Measurements from ENCODE around the gene PMP22.
"Not testable (repeated sequence)": the region's sequence is repeated elsewhere in the genome, so short reads cannot be mapped to it uniquely, and the experiment has no call there.

Gene PMP22

GRCh38 chr17:15250135-15250860 is 14.8 kb downstream of the PMP22 start:
- DNase-seq, result no peak

- no peak for DNase-seq
Observed at GRCh38 chr17:15249487-15249886, 15.6 kb downstream of the PMP22 start.

DNA sequence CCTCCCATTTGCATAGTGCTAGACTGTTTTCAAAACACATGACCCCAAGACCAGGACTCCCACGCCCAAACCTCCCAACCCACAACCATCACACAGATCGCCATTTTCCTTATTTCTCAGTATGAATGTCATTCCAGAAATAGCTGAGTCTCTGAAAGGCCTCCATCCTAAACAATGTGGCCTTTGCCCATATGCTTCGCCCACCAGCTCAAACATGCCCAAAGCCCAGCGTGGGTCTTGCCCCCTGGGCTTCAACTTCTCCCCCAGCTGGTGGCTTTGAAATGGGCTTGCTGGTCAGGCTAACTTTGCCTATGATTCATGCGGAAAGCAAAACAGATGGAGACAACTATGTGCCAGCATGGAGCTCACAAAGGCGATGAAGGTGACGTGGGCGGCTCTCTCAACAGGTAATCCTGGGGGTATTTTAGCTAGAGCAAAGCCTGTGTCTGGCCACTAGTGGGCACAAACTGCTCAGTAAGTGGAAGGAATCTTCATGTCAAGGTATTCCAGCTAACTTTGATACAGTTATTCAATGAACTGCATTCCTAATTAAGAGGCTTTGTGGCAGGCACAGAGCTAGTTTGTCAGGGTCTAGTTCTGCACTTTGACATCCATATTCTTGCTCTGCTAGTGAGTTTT is 17.1 kb downstream of the PMP22 start:
- no peak for DNase-seq

- no peak for DNase-seq
Observed at GRCh38 chr17:15245054-15245453, 20.1 kb downstream of the PMP22 start.

GRCh38 chr17:15240644-15241043 is 24.5 kb downstream of the PMP22 start:
- DNase-seq, result no peak

DNA sequence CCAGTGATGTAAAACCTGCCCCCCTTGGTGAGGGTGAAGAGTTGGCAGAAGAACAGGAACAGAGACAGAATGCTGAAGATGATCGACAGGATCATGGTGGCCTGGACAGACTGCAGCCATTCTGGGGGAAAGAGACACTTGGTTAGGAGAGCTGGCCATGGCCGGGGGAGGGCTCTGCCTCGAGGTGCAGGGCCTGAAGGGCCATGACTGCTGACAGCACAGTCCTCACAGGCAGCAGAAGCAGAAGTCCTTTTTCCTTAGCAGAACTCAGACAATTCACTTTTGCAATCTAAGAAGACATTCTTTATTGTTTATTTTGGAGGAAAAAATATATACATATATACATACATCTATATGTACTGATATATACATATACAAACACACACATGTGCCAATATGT is 25.6 kb downstream of the PMP22 start:
- DNase-seq, result no peak

DNA sequence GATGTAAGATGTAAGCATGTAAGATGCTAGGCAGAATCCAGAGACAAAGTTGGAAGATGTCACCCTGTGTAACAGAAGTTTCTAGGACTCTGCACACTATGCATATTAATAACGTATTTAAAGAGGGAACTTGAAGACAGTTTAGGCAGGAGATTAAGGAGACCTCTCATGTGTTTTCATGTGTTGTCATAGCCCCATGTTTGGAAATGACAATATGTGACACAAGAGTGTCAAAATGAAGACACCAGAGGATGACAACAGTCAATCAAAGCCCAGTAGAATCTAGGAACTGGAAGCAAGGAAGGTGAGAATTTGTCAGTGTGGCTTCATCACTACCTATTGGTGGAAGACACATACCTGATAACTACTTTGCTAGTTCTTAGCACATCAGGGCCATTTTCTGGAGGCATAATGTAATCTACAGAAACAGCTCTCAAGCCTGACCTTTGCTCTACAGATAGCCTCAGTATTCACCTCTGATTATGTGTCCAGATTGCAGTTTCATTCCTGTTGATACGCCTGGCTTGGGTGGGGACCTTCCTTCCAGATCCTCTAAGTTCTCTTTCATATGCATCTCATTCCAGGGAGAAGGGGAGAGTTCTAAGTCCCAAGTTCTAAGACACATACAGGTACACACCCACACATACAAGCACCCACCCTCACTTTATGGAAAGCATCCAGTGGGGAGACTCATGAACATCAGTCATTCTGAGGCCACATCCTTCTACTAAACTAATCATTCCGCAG is 26.3 kb downstream of the PMP22 start:
- DNase-seq, result no peak

- DNase-seq, result no peak
Observed at GRCh38 chr17:15238057-15238456, 27.1 kb downstream of the PMP22 start.

DNA sequence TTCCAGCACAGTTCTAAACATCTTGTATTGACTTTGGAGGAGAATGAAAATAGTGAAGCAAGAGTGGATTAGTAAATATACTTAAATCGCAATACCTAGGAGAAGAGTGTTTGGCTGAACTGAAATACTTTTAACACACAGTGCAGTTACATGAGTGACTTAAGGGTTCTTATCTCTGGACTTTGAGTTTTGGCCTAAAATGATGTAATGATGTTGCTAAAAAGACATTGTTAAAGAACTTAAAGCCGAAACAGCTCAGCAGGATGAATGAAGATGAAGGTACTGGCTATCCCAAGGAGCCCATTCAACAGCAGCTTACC is 28.1 kb downstream of the PMP22 start:
- DNase-seq, result no peak

DNA sequence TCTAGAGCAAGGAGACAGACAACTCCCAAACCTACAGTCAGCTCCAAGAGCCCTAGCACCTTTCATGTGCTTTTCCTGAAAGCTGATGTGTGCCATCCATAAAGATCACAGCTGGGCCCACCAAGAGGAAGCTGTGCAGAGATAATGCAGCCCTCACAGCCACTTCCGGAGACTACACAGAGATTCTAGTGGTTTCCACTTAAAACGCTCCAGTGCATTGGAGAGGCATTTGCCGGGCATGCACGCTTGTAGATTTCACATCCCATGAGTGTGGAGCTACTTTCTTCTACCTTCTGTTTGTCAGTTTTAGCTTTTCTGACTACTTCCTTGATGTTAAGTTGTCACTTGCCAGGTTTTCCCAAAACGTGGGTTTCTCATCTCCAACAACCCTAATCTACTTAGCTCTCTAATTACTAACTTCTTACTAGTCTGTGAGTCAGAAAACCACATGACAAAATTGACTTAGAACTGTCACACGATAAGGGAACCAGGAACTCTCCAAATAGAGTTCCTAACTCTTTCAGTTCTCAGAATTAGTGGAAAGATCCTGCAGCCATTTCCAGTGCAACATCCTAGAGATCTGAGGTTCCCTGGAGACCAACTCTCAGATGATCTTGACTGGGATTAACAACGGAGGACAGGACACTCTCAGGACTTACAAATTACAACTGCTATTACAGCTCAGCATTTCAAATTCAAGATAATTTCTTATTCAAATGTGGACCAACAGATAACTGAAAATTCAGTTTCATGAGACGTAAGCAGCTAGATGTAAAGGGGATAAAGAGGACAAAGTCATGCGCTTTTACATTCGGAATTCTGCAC is 28.6 kb downstream of the PMP22 start:
- no peak for DNase-seq

DNA sequence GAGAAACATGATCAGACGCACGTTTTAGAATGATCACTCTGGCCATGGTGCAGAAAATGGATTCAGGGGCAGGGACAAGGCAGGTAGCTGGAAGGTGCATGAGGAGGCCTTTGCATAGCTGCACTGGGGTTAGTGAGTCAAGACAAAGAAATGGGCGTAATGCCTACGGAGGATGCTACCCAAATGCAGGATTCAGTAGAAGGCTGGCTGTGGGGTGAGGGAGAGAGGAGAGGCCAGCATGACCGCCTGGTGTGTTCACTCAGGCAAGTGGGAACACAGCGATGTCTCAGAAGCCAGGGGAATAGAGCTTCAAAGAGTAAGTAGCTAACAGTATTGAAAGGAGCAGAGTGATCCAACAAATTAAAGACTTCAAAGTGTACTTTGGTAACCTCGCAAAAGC is 31.2 kb downstream of the PMP22 start:
- no peak for DNase-seq

- DNase-seq, result no peak
Observed at GRCh38 chr17:15233022-15233805, 31.9 kb downstream of the PMP22 start.

DNA sequence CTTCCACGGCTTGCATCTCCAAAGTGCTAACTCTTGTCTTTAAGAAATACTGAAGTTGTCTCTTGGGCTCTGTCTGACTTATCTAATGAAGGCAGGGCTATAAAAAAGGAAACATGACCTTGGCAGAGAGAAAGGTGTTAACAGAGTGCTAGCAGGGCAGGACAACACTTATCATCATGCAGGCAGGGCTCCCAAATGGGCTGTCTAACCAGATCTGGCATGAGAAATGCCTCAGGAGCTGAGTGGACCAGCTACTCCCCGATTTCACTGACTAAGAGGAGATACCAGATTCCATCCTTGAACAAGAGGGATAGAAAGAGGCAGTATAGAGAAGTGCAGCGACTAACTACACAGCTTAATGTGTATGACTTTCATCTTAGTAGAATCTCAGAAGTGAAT is 32.6 kb downstream of the PMP22 start:
- DNase-seq, result no peak

DNA sequence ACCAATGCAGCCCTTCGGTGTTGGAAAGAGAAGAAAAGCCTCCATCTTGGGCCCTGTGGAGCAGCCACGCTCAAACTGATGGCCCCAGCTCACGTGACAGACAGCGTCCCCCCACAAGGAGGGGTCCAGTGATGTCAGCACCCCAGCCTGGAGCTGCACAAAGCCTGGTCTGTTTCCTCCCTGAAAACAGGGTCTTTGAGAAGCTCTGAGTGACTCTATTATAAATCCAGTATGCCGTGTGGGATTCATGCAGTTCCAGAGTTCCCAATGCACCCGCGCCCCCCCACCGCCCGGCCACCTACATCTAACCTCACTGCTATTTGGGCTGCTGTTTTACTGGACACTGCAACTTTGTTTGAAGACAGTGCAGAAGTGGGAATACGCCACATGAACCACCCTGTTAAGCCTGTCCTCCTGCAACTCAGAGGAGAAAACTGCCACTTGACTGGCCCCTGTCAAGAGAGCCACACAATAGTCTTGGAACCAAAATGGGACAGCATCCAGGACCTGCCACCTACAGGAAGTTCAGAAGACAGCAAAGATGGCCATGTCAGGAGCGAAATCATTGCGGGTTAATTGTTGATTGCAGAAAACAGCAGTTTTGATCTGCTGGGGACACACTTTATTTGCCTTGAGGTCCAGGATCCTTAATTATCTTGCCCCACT is 33.1 kb downstream of the PMP22 start:
- DNase-seq, result no peak

GRCh38 chr17:15230866-15231265 is 34.3 kb downstream of the PMP22 start:
- DNase-seq, result no peak

DNA sequence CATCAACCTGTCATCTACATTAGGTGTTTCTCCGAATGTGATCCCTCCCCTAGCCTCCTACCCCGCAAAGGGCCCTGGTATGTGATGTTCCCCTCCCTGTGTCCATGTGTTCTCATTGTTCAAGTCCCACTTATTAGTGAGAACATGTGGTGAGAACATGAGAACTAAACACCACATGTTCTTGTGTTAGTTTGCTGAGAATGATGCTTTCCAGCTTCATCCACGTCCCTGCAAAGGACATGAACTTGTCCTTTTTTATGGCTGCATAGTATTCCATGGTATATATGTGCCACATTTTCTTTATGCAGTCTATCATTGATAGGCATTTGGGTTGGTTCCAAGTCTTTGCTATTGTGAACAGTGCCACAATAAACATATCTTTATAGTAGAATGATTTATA is 43.3 kb downstream of the PMP22 start:
- DNase-seq, result not testable (repeated sequence)

GRCh38 chr17:15220785-15221184 is 44.3 kb downstream of the PMP22 start:
- DNase-seq, result no peak

DNA sequence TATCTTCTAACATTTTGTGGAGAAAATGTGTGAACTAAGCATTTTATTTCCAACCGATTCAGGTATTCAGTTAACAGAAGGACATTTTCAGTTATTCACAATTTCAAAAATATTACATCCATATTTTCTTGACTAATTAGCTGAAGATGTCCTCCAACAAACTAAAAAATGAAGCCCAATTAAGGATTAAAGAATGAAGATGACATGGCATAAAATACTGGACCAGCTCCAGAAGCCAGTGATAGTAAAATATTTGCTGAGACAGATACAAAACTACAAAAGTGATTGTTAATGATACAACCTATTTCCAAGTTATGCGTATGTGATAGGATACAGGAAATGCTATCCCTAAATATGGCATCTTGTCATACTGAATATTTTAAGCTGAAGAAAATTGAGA is 48.6 kb downstream of the PMP22 start:
- DNase-seq, result no peak

- DNase-seq, result no peak
Observed at GRCh38 chr17:15213381-15214087, 51.6 kb downstream of the PMP22 start.

- DNase-seq, result no peak
Observed at GRCh38 chr17:15210247-15210646, 54.9 kb downstream of the PMP22 start.

DNA sequence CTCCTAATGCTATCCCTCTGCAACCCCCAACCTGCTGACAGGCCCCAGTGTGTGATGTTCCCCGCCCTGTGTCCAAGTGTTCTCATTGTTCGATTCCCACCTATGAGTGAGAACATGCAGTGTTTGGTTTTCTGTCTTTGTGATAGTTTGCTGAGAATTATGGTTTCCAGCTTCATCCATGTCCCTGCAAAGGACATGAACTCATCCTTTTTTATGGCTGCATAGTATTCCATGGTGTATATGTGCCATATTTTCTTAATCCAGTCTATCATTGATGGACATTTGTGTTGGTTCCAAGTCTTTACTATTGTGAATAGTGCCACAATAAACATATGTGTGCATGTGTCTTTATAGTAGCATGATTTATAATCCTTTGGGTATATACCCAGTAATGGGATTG is 62.1 kb downstream of the PMP22 start:
- DNase-seq, result not testable (repeated sequence)
